K562 (cell line): Measurements from ENCODE around the gene FADS6.

Experiments
- CREM ChIP-seq: IDR thresholded peaks from 2 replicates; pipeline ENCODE4 v1.6.1; 2014; ENCODE audit warnings: antibody characterized with exemption, low read depth
- ELF4 ChIP-seq: fragments of 450-650 bp; formaldehyde crosslinking; IDR thresholded peaks from 2 replicates; pipeline ENCODE4 v1.4.0; 2022; ENCODE audit warnings: missing genetic modification characterization
- IRF2 ChIP-seq: sonication (generic); formaldehyde crosslinking; IDR thresholded peaks from 2 replicates; pipeline ENCODE4 v1.8.1; 2022; ENCODE audit warnings: mild to moderate bottlenecking, missing genetic modification reagents
- KLF16 ChIP-seq: IDR thresholded peaks from 2 replicates; pipeline ENCODE4 v1.6.1; 2016; ENCODE audit warnings: antibody characterized with exemption
- MYC ChIP-seq, 2 experiments: fragments of 250-450 bp in 1 of 2; sonication (Bioruptor Pico) in 1 of 2; IDR thresholded peaks; 2 replicates each; pipeline versions ENCODE4 v1.5.1 to v1.6.1; 2012 to 2021; ENCODE audit warnings: low read depth in 2 of 2, borderline replicate concordance in 1 of 2, improper control_type of control experiment in 1 of 2, low read length in 1 of 2, mild to moderate bottlenecking in 1 of 2, moderate library complexity in 1 of 2
- RNF219 ChIP-seq: fragments of 250-450 bp; sonication (Bioruptor Pico); IDR thresholded peaks from 2 replicates; pipeline ENCODE4 v1.5.0; 2022; ENCODE audit warnings: mild to moderate bottlenecking
- SIN3B ChIP-seq: fragments of 450-650 bp; IDR thresholded peaks from 2 replicates; pipeline ENCODE4 v1.6.1; 2017; ENCODE audit warnings: low read depth, mild to moderate bottlenecking, moderate library complexity
- SMARCA4 ChIP-seq: fragments of 450-650 bp; IDR thresholded peaks from 2 replicates; pipeline ENCODE4 v1.6.1; 2016
- TAF1 ChIP-seq: IDR thresholded peaks from 2 replicates; pipeline ENCODE4 v1.6.1; 2011; ENCODE audit warnings: mild to moderate bottlenecking, low read length, moderate library complexity; ENCODE audit not compliant: insufficient read depth, control insufficient read depth, severe bottlenecking; ENCODE audit errors: extremely low read depth
- TCF7 ChIP-seq: sonication (generic); IDR thresholded peaks from 2 replicates; pipeline ENCODE4 v1.6.1; 2016; ENCODE audit warnings: antibody characterized with exemption, borderline replicate concordance
- TF ChIP-seq, protein P1 (sequence below): sonication (generic); formaldehyde crosslinking; IDR thresholded peaks from 2 replicates; pipeline ENCODE4 v1.9.0; 2022; ENCODE audit warnings: mild to moderate bottlenecking, missing genetic modification reagents
- TF ChIP-seq, protein P2 (sequence below), 2 experiments: IDR thresholded peaks; 2 replicates each; pipeline ENCODE4 v1.6.1; 2011; ENCODE audit warnings: borderline replicate concordance in 1 of 2, control low read depth in 1 of 2, low read depth in 1 of 2, low read length in 1 of 2, mild to moderate bottlenecking in 1 of 2, mixed read lengths in 1 of 2, moderate library complexity in 1 of 2; ENCODE audit not compliant: insufficient read depth in 1 of 2, insufficient read length in 1 of 2, poor library complexity in 1 of 2, severe bottlenecking in 1 of 2; ENCODE audit errors: extremely low read depth in 1 of 2
- TF ChIP-seq, protein P3 (sequence below), 3 experiments: IDR thresholded peaks in 2 of 3; conservative IDR thresholded peaks in 1 of 3; 2 replicates each; pipeline ENCODE4 v1.5.1; 2011 to 2012; ENCODE audit warnings: low read length in 3 of 3, mild to moderate bottlenecking in 3 of 3, control low read depth in 2 of 3, improper control_type of control experiment in 1 of 3, inconsistent platforms in 1 of 3, low read depth in 1 of 3, mixed read lengths in 1 of 3, moderate library complexity in 1 of 3; ENCODE audit not compliant: insufficient read depth in 2 of 3
- TF ChIP-seq, protein P4 (sequence below), 2 experiments: fragments of 450-650 bp in 1 of 2; sonication (generic) in 1 of 2; formaldehyde crosslinking; conservative IDR thresholded peaks; 2 replicates each; pipeline versions ENCODE4 v1.4.0 to v1.8.1; 2020 to 2022; ENCODE audit warnings: mild to moderate bottlenecking in 1 of 2, missing genetic modification reagents in 1 of 2

GRCh38 chr17:74938194-74938950, 44.9 kb upstream of the FADS6 start:
- TF ChIP-seq KLF16 (no peak), MYC (IDR thresholded peaks at IDR 0.05; ENCODE audit: low read depth, low read length) (no peak), MYC (CRISPR knock-in tag; IDR thresholded peaks at IDR 0.05; ENCODE audit: borderline replicate concordance, low read depth) (no peak), RNF219 (CRISPR knock-in tag) (no peak), IRF2 (no peak), SMARCA4 (no peak), CREM (no peak), ELF4 (no peak), SIN3B (no peak), TCF7 (no peak), TAF1 (no peak)
- TF ChIP-seq, protein P1, sequence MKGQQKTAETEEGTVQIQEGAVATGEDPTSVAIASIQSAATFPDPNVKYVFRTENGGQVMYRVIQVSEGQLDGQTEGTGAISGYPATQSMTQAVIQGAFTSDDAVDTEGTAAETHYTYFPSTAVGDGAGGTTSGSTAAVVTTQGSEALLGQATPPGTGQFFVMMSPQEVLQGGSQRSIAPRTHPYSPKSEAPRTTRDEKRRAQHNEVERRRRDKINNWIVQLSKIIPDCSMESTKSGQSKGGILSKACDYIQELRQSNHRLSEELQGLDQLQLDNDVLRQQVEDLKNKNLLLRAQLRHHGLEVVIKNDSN (CRISPR knock-in tag): no peak
- TF ChIP-seq, protein P2, sequence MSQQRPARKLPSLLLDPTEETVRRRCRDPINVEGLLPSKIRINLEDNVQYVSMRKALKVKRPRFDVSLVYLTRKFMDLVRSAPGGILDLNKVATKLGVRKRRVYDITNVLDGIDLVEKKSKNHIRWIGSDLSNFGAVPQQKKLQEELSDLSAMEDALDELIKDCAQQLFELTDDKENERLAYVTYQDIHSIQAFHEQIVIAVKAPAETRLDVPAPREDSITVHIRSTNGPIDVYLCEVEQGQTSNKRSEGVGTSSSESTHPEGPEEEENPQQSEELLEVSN (IDR thresholded peaks at IDR 0.05; ENCODE audit: borderline replicate concordance in 1 of 2, extremely low read depth in 1 of 2, insufficient read depth in 1 of 2, insufficient read length in 1 of 2, low read depth in 1 of 2, low read length in 1 of 2, poor library complexity in 1 of 2, severe bottlenecking in 1 of 2): no peak
- TF ChIP-seq, protein P3, sequence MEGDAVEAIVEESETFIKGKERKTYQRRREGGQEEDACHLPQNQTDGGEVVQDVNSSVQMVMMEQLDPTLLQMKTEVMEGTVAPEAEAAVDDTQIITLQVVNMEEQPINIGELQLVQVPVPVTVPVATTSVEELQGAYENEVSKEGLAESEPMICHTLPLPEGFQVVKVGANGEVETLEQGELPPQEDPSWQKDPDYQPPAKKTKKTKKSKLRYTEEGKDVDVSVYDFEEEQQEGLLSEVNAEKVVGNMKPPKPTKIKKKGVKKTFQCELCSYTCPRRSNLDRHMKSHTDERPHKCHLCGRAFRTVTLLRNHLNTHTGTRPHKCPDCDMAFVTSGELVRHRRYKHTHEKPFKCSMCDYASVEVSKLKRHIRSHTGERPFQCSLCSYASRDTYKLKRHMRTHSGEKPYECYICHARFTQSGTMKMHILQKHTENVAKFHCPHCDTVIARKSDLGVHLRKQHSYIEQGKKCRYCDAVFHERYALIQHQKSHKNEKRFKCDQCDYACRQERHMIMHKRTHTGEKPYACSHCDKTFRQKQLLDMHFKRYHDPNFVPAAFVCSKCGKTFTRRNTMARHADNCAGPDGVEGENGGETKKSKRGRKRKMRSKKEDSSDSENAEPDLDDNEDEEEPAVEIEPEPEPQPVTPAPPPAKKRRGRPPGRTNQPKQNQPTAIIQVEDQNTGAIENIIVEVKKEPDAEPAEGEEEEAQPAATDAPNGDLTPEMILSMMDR (IDR thresholded peaks at IDR 0.05 in 2 of 3, conservative IDR thresholded peaks at IDR 0.05 in 1 of 3; ENCODE audit: insufficient read depth in 2 of 3, low read depth in 1 of 3, low read length in 3 of 3): no peak
- TF ChIP-seq, protein P4, sequence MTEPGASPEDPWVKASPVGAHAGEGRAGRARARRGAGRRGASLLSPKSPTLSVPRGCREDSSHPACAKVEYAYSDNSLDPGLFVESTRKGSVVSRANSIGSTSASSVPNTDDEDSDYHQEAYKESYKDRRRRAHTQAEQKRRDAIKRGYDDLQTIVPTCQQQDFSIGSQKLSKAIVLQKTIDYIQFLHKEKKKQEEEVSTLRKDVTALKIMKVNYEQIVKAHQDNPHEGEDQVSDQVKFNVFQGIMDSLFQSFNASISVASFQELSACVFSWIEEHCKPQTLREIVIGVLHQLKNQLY (CRISPR knock-in tag; conservative IDR thresholded peaks at IDR 0.05): no peak
